HCT116 (cell line): ENCODE measurements around the gene ANAPC5. TPM values are rescaled to one million over a fixed set of nuclear protein-coding genes. Genes with fewer than 3 reads are reported as not detected.

ENCODE experiments used
- ATAC-seq: fragments of 200-7000 bp; cut with Tn5 transposase; 2 replicates; pipeline ENCODE4 v1.9.1; 2020; ENCODE audit warnings: mild to moderate bottlenecking, moderate library complexity
- BruUV-seq: library from RNA; stranded (reverse); fragments of 400-500 nt; replicated peaks from 2 replicates; lab custom pipeline; 2021; lab: Mats Ljungman, UMichigan
- CTCF ChIA-PET: fragments of 300-600 bp; sonication (Branson Sonifier 250); formaldehyde crosslinking; loops from one replicate; lab custom pipeline; 2021; ENCODE audit warnings: antibody characterized with exemption; lab: Charles Lee
- POLR2A ChIA-PET: fragments of 300-600, 350-600 bp; sonication (Branson Sonifier 250); formaldehyde crosslinking; loops from one replicate; lab custom pipeline; 2021; ENCODE audit warnings: antibody characterized with exemption; lab: Charles Lee
- RAD21 ChIA-PET, 2 experiments: fragments of 300-600 bp; sonication (Branson Sonifier 250); formaldehyde crosslinking; loops; one replicate each; lab custom pipeline; 2023; ENCODE audit warnings: low total read pairs in 2 of 2; ENCODE audit not compliant: uncharacterized antibody in 2 of 2, unreplicated experiment in 2 of 2, low non-redundant PET in 1 of 2; lab: Charles Lee
- DNase-seq: peaks from one replicate; pipeline ENCODE4 v3.0.0-alpha.2; 2010; ENCODE audit warnings: low read depth, low spot score
- H2AFZ ChIP-seq: fragments of 200-600 bp; shearing (Covaris generic), sonication (generic); 2 replicates; pipeline ENCODE4 v1.6.1; 2017; ENCODE audit warnings: low read depth, mixed run types, mixed read lengths, antibody characterized with exemption, low read length; ENCODE audit not compliant: poor library complexity, severe bottlenecking
- H3K27ac ChIP-seq: 2 replicates; pipeline ENCODE4 v1.5.1; 2012; ENCODE audit warnings: low read depth, low read length
- H3K27me3 ChIP-seq: fragments of 200-600 bp; sonication (generic); 2 replicates; pipeline ENCODE4 v1.6.1; 2016; ENCODE audit warnings: mixed run types, low read length, mixed read lengths; ENCODE audit not compliant: insufficient read depth
- H3K36me3 ChIP-seq, 2 experiments: fragments of 200-500 bp in 1 of 2; fragments of 200-600 bp in 1 of 2; sonication (Bioruptor generic) in 1 of 2; sonication (generic) in 1 of 2; 2 replicates each; pipeline versions ENCODE4 v1.5.1 to v1.6.1; 2014 to 2016; ENCODE audit warnings: low read length in 2 of 2, inconsistent platforms in 1 of 2, mixed read lengths in 1 of 2, mixed run types in 1 of 2; ENCODE audit not compliant: insufficient read depth in 2 of 2, control insufficient read depth in 1 of 2
- H3K4me1 ChIP-seq, 2 experiments: fragments of 200-600 bp in 1 of 2; sonication (generic) in 1 of 2; 2 replicates each; pipeline versions ENCODE4 v1.5.1 to v1.6.1; 2012 to 2017; ENCODE audit warnings: low read length in 2 of 2, inconsistent platforms in 1 of 2, mild to moderate bottlenecking in 1 of 2, mixed read lengths in 1 of 2, mixed run types in 1 of 2, moderate library complexity in 1 of 2; ENCODE audit not compliant: insufficient read depth in 2 of 2, control insufficient read depth in 1 of 2
- H3K4me2 ChIP-seq: fragments of 200-600 bp; sonication (generic); 2 replicates; pipeline ENCODE4 v1.6.1; 2017; ENCODE audit warnings: mixed run types, low read length, mixed read lengths
- H3K4me3 ChIP-seq, 2 experiments: fragments of 200-600 bp in 1 of 2; sonication (generic) in 1 of 2; replicated peaks in 1 of 2; 2 replicates each; pipeline ENCODE4 v1.5.1; 2011 to 2016; ENCODE audit warnings: low read length in 2 of 2, control low read depth in 1 of 2, low read depth in 1 of 2, mild to moderate bottlenecking in 1 of 2, mixed read lengths in 1 of 2, mixed run types in 1 of 2
- H3K79me2 ChIP-seq: fragments of 200-600 bp; sonication (generic); 2 replicates; pipeline ENCODE4 v1.6.1; 2017; ENCODE audit warnings: mild to moderate bottlenecking, mixed run types, low read length, moderate library complexity, mixed read lengths; ENCODE audit not compliant: insufficient read depth
- H3K9ac ChIP-seq: fragments of 200-600 bp; sonication (generic); 2 replicates; pipeline ENCODE4 v1.6.1; 2016; ENCODE audit warnings: low read length, mixed read lengths
- H3K9me2 ChIP-seq: fragments of 200-600 bp; sonication (generic), shearing (Covaris generic); 2 replicates; pipeline ENCODE4 v1.6.1; 2017; ENCODE audit warnings: mixed run types, mild to moderate bottlenecking, moderate library complexity; ENCODE audit not compliant: insufficient read depth
- H3K9me3 ChIP-seq, 2 experiments: fragments of 200-500 bp in 1 of 2; fragments of 200-600 bp in 1 of 2; sonication (Bioruptor generic) in 1 of 2; sonication (generic) in 1 of 2; 2 replicates each; pipeline ENCODE4 v1.6.1; 2014 to 2017; ENCODE audit warnings: low read length in 2 of 2, mixed read lengths in 2 of 2, inconsistent platforms in 1 of 2, low read depth in 1 of 2, mild to moderate bottlenecking in 1 of 2, mixed run types in 1 of 2, moderate library complexity in 1 of 2; ENCODE audit not compliant: control insufficient read depth in 1 of 2, insufficient read depth in 1 of 2
- H4K20me1 ChIP-seq: fragments of 200-600 bp; sonication (generic), shearing (Covaris generic); 2 replicates; pipeline ENCODE4 v1.6.1; 2017; ENCODE audit warnings: mixed run types, mild to moderate bottlenecking, moderate library complexity; ENCODE audit not compliant: insufficient read depth
- ATF3 ChIP-seq: IDR thresholded peaks from 2 replicates; pipeline ENCODE4 v1.6.1; 2012
- CTCF ChIP-seq, 3 experiments: fragments of 200-600 bp in 1 of 3; sonication (generic) in 1 of 3; IDR thresholded peaks in 2 of 3; conservative IDR thresholded peaks in 1 of 3; 2 replicates each; pipeline ENCODE4 v1.5.1; 2012 to 2017; ENCODE audit warnings: low read depth in 2 of 3, low read length in 2 of 3, antibody characterized with exemption in 1 of 3, borderline replicate concordance in 1 of 3, control low read depth in 1 of 3, mild to moderate bottlenecking in 1 of 3, mixed read lengths in 1 of 3, mixed run types in 1 of 3, moderate library complexity in 1 of 3; ENCODE audit not compliant: insufficient read depth in 1 of 3
- ELF1 ChIP-seq: IDR thresholded peaks from 2 replicates; pipeline ENCODE4 v1.6.1; 2012; ENCODE audit warnings: low read depth, borderline replicate concordance
- EZH2 ChIP-seq: fragments of 200-600 bp; sonication (generic); IDR thresholded peaks from 2 replicates; pipeline ENCODE4 v1.6.1; 2017; ENCODE audit warnings: antibody characterized with exemption, mixed run types
- MAX ChIP-seq: IDR thresholded peaks from 2 replicates; pipeline ENCODE4 v1.6.1; 2012
- RAD21 ChIP-seq: IDR thresholded peaks from 2 replicates; pipeline ENCODE4 v1.6.1; 2012; ENCODE audit warnings: low read depth, mild to moderate bottlenecking
- REST ChIP-seq: IDR thresholded peaks from 2 replicates; pipeline ENCODE4 v1.6.1; 2012; ENCODE audit warnings: low read depth
- SIN3A ChIP-seq: IDR thresholded peaks from 2 replicates; pipeline ENCODE4 v1.6.1; 2012; ENCODE audit warnings: low read depth
- SP1 ChIP-seq: IDR thresholded peaks from 2 replicates; pipeline ENCODE4 v1.6.1; 2012; ENCODE audit warnings: low read depth
- SRF ChIP-seq: IDR thresholded peaks from 2 replicates; pipeline ENCODE4 v1.6.1; 2012; ENCODE audit warnings: low read depth
- ZBTB33 ChIP-seq: IDR thresholded peaks from 2 replicates; pipeline ENCODE4 v1.6.1; 2011; ENCODE audit warnings: mild to moderate bottlenecking, low read length, moderate library complexity; ENCODE audit not compliant: insufficient replicate concordance; ENCODE audit errors: extremely low read depth
- ZNF274 ChIP-seq: fragments of 200-500 bp; sonication (Bioruptor generic); IDR thresholded peaks from 2 replicates; pipeline ENCODE4 v1.6.1; 2014; ENCODE audit warnings: mild to moderate bottlenecking, low read depth, low read length, inconsistent platforms
- intact Hi-C: fragments of 100-400 bp; cut with micrococcal nuclease; formaldehyde crosslinking; loops from 2 replicates; pipeline ENCODE4 v1.10.0; 2022
- total RNA-seq: library from RNA; stranded (reverse); gene quantifications from one replicate; pipeline ENCODE4 v1.2.1, GENCODE V29; 2021; ENCODE audit not compliant: unreplicated experiment

The ANAPC5 gene
- total RNA-seq, 1 experiment from 2014 or later = 112 TPM

GRCh38 chr12:121373755-121374154 lies 21.5 kb upstream of the ANAPC5 start (continued):
- no peak for TF ChIP-seq REST
- no peak for TF ChIP-seq ATF3

GRCh38 chr12:121371404-121371803 lies 19.2 kb upstream of the ANAPC5 start:
- H3K9ac ChIP-seq = no peak overlapping the region
- TF ChIP-seq CTCF (IDR thresholded peaks at IDR 0.05 in 2 of 3, conservative IDR thresholded peaks at IDR 0.05 in 1 of 3; ENCODE audit: borderline replicate concordance in 1 of 3, insufficient read depth in 1 of 3, low read depth in 2 of 3, low read length in 2 of 3) = no peak
- TF ChIP-seq ELF1 = no peak
- no peak for TF ChIP-seq RAD21
- TF ChIP-seq ZNF274 = no peak
- no peak for TF ChIP-seq SIN3A
- TF ChIP-seq REST = no peak
- no peak for TF ChIP-seq EZH2
- no peak for TF ChIP-seq ATF3
- TF ChIP-seq SP1 = no peak
- TF ChIP-seq ZBTB33 = no peak
- no peak for TF ChIP-seq SRF
- no peak for TF ChIP-seq MAX
- no peaks in the 10 kb centered on the region for H3K9me2 ChIP-seq
- H3K27me3 ChIP-seq = no peaks in the 10 kb centered on the region
- H3K4me3 ChIP-seq = no peak overlapping the region
- H3K4me1 ChIP-seq = no peaks in the 10 kb centered on the region
- intact Hi-C loops = no loop called here
- H2AFZ ChIP-seq = no peak overlapping the region
- H3K27ac ChIP-seq = no peak overlapping the region
- ChIA-PET POLR2A (no interaction called here), CTCF (no interaction called here), RAD21 (no interaction called here)
- ATAC-seq (no peak), DNase-seq (no peak)
- H3K36me3 ChIP-seq = no peaks in the 10 kb centered on the region
- no TSS peak for BruUV-seq
- no peaks in the 10 kb centered on the region for H4K20me1 ChIP-seq
- no peak overlapping the region for H3K4me2 ChIP-seq
- H3K79me2 ChIP-seq = no peaks in the 10 kb centered on the region
- H3K9me3 ChIP-seq = no peaks in the 10 kb centered on the region
